HCT116 (cell line): ENCODE data around the gene ABTB2. TPM values are rescaled to one million over a fixed set of nuclear protein-coding genes. Genes with fewer than 3 reads are reported as not detected.

ENCODE experiments used
- ATAC-seq: fragments of 200-7000 bp; cut with Tn5 transposase; 2 replicates; pipeline ENCODE4 v1.9.1; 2020; ENCODE audit warnings: mild to moderate bottlenecking, moderate library complexity
- BruUV-seq: library from RNA; stranded (reverse); fragments of 400-500 nt; replicated peaks from 2 replicates; lab custom pipeline; 2021; lab: Mats Ljungman, UMichigan
- CTCF ChIA-PET: fragments of 300-600 bp; sonication (Branson Sonifier 250); formaldehyde crosslinking; loops from one replicate; lab custom pipeline; 2021; ENCODE audit warnings: antibody characterized with exemption; lab: Charles Lee
- POLR2A ChIA-PET: fragments of 300-600, 350-600 bp; sonication (Branson Sonifier 250); formaldehyde crosslinking; loops from one replicate; lab custom pipeline; 2021; ENCODE audit warnings: antibody characterized with exemption; lab: Charles Lee
- RAD21 ChIA-PET, 2 experiments: fragments of 300-600 bp; sonication (Branson Sonifier 250); formaldehyde crosslinking; loops; one replicate each; lab custom pipeline; 2023; ENCODE audit warnings: low total read pairs in 2 of 2; ENCODE audit not compliant: uncharacterized antibody in 2 of 2, unreplicated experiment in 2 of 2, low non-redundant PET in 1 of 2; lab: Charles Lee
- DNase-seq: peaks from one replicate; pipeline ENCODE4 v3.0.0-alpha.2; 2010; ENCODE audit warnings: low read depth, low spot score
- H2AFZ ChIP-seq: fragments of 200-600 bp; shearing (Covaris generic), sonication (generic); 2 replicates; pipeline ENCODE4 v1.6.1; 2017; ENCODE audit warnings: low read depth, mixed run types, mixed read lengths, antibody characterized with exemption, low read length; ENCODE audit not compliant: poor library complexity, severe bottlenecking
- H3K27ac ChIP-seq: 2 replicates; pipeline ENCODE4 v1.5.1; 2012; ENCODE audit warnings: low read depth, low read length
- H3K27me3 ChIP-seq: fragments of 200-600 bp; sonication (generic); 2 replicates; pipeline ENCODE4 v1.6.1; 2016; ENCODE audit warnings: mixed run types, low read length, mixed read lengths; ENCODE audit not compliant: insufficient read depth
- H3K36me3 ChIP-seq, 2 experiments: fragments of 200-500 bp in 1 of 2; fragments of 200-600 bp in 1 of 2; sonication (Bioruptor generic) in 1 of 2; sonication (generic) in 1 of 2; 2 replicates each; pipeline versions ENCODE4 v1.5.1 to v1.6.1; 2014 to 2016; ENCODE audit warnings: low read length in 2 of 2, inconsistent platforms in 1 of 2, mixed read lengths in 1 of 2, mixed run types in 1 of 2; ENCODE audit not compliant: insufficient read depth in 2 of 2, control insufficient read depth in 1 of 2
- H3K4me1 ChIP-seq, 2 experiments: fragments of 200-600 bp in 1 of 2; sonication (generic) in 1 of 2; 2 replicates each; pipeline versions ENCODE4 v1.5.1 to v1.6.1; 2012 to 2017; ENCODE audit warnings: low read length in 2 of 2, inconsistent platforms in 1 of 2, mild to moderate bottlenecking in 1 of 2, mixed read lengths in 1 of 2, mixed run types in 1 of 2, moderate library complexity in 1 of 2; ENCODE audit not compliant: insufficient read depth in 2 of 2, control insufficient read depth in 1 of 2
- H3K4me2 ChIP-seq: fragments of 200-600 bp; sonication (generic); 2 replicates; pipeline ENCODE4 v1.6.1; 2017; ENCODE audit warnings: mixed run types, low read length, mixed read lengths
- H3K4me3 ChIP-seq, 2 experiments: fragments of 200-600 bp in 1 of 2; sonication (generic) in 1 of 2; replicated peaks in 1 of 2; 2 replicates each; pipeline ENCODE4 v1.5.1; 2011 to 2016; ENCODE audit warnings: low read length in 2 of 2, control low read depth in 1 of 2, low read depth in 1 of 2, mild to moderate bottlenecking in 1 of 2, mixed read lengths in 1 of 2, mixed run types in 1 of 2
- H3K79me2 ChIP-seq: fragments of 200-600 bp; sonication (generic); 2 replicates; pipeline ENCODE4 v1.6.1; 2017; ENCODE audit warnings: mild to moderate bottlenecking, mixed run types, low read length, moderate library complexity, mixed read lengths; ENCODE audit not compliant: insufficient read depth
- H3K9ac ChIP-seq: fragments of 200-600 bp; sonication (generic); 2 replicates; pipeline ENCODE4 v1.6.1; 2016; ENCODE audit warnings: low read length, mixed read lengths
- H3K9me2 ChIP-seq: fragments of 200-600 bp; sonication (generic), shearing (Covaris generic); 2 replicates; pipeline ENCODE4 v1.6.1; 2017; ENCODE audit warnings: mixed run types, mild to moderate bottlenecking, moderate library complexity; ENCODE audit not compliant: insufficient read depth
- H3K9me3 ChIP-seq, 2 experiments: fragments of 200-500 bp in 1 of 2; fragments of 200-600 bp in 1 of 2; sonication (Bioruptor generic) in 1 of 2; sonication (generic) in 1 of 2; 2 replicates each; pipeline ENCODE4 v1.6.1; 2014 to 2017; ENCODE audit warnings: low read length in 2 of 2, mixed read lengths in 2 of 2, inconsistent platforms in 1 of 2, low read depth in 1 of 2, mild to moderate bottlenecking in 1 of 2, mixed run types in 1 of 2, moderate library complexity in 1 of 2; ENCODE audit not compliant: control insufficient read depth in 1 of 2, insufficient read depth in 1 of 2
- H4K20me1 ChIP-seq: fragments of 200-600 bp; sonication (generic), shearing (Covaris generic); 2 replicates; pipeline ENCODE4 v1.6.1; 2017; ENCODE audit warnings: mixed run types, mild to moderate bottlenecking, moderate library complexity; ENCODE audit not compliant: insufficient read depth
- CEBPB ChIP-seq: IDR thresholded peaks from 2 replicates; pipeline ENCODE4 v1.6.1; 2012; ENCODE audit warnings: low read depth
- EZH2phosphoT487 ChIP-seq: fragments of 200-600 bp; IDR thresholded peaks from 2 replicates; pipeline ENCODE4 v1.6.1; 2018; ENCODE audit warnings: antibody characterized with exemption, borderline replicate concordance
- FOSL1 ChIP-seq: IDR thresholded peaks from 2 replicates; pipeline ENCODE4 v1.6.1; 2012; ENCODE audit warnings: low read depth
- JUND ChIP-seq: IDR thresholded peaks from 2 replicates; pipeline ENCODE4 v1.6.1; 2012
- POLR2AphosphoS5 ChIP-seq: IDR thresholded peaks from 2 replicates; pipeline ENCODE4 v1.6.1; 2011; ENCODE audit warnings: mild to moderate bottlenecking, low read depth, low read length, moderate library complexity
- SRF ChIP-seq: IDR thresholded peaks from 2 replicates; pipeline ENCODE4 v1.6.1; 2012; ENCODE audit warnings: low read depth
- TCF7L2 ChIP-seq: IDR thresholded peaks from 2 replicates; pipeline ENCODE4 v1.7.0; 2011; ENCODE audit warnings: borderline replicate concordance, inconsistent platforms; ENCODE audit not compliant: insufficient read depth, insufficient read length; ENCODE audit errors: extremely low read depth
- ZBTB33 ChIP-seq: IDR thresholded peaks from 2 replicates; pipeline ENCODE4 v1.6.1; 2011; ENCODE audit warnings: mild to moderate bottlenecking, low read length, moderate library complexity; ENCODE audit not compliant: insufficient replicate concordance; ENCODE audit errors: extremely low read depth
- intact Hi-C: fragments of 100-400 bp; cut with micrococcal nuclease; formaldehyde crosslinking; loops from 2 replicates; pipeline ENCODE4 v1.10.0; 2022
- total RNA-seq: library from RNA; stranded (reverse); gene quantifications from one replicate; pipeline ENCODE4 v1.2.1, GENCODE V29; 2021; ENCODE audit not compliant: unreplicated experiment

Gene ABTB2
- total RNA-seq, 1 experiment from 2014 or later, result 6.8 TPM

- no peak for TF ChIP-seq TCF7L2
- TF ChIP-seq SRF, result no peak
- TF ChIP-seq JUND, result no peak
Measured at GRCh38 chr11:34311126-34311525, 46.7 kb downstream of the ABTB2 start (continued).

- no peaks in the 10 kb centered on the region for H4K20me1 ChIP-seq
- POLR2A ChIA-PET, result no interaction called here
- ATAC-seq (no peak), DNase-seq (no peak)
- H3K9ac ChIP-seq, result no peak overlapping the region
- TF ChIP-seq POLR2AphosphoS5, result no peak
- no peak for TF ChIP-seq ZBTB33
- no peak for TF ChIP-seq EZH2phosphoT487
- no peak for TF ChIP-seq FOSL1
- TF ChIP-seq CEBPB, result no peak
- RAD21 ChIA-PET, result no interaction called here
- intact Hi-C loops, result no loop called here
- H3K27me3 ChIP-seq, result no peaks in the 10 kb centered on the region
- H3K4me2 ChIP-seq, result no peak overlapping the region
- H2AFZ ChIP-seq, result no peak overlapping the region
- BruUV-seq, result no TSS peak
- H3K9me2 ChIP-seq, result no peaks in the 10 kb centered on the region
- H3K4me1 ChIP-seq, result peaks cover 14 to 35% of the 10 kb centered on the region in 2 experiments
- H3K9me3 ChIP-seq, result no peaks in the 10 kb centered on the region
- no peaks in the 10 kb centered on the region for H3K36me3 ChIP-seq
- H3K79me2 ChIP-seq, result no peaks in the 10 kb centered on the region
- H3K4me3 ChIP-seq, result no peak overlapping the region
- H3K27ac ChIP-seq, result no peak overlapping the region
- CTCF ChIA-PET, result no interaction called here
Measured at GRCh38 chr11:34309965-34310364, 47.8 kb downstream of the ABTB2 start.
